Lower leg skin (tissue), 3 donors: ENCODE data around the gene C12orf56.

ENCODE experiments used
- CTCF ChIP-seq, 3 donors: fragments of 450-650 bp; IDR thresholded peaks; one replicate each; pipeline ENCODE4 v1.5.1; 2016; ENCODE audit warnings: antibody characterized with exemption in 3 of 3, mild to moderate bottlenecking in 3 of 3, moderate library complexity in 2 of 3
- POLR2A ChIP-seq, 2 donors: fragments of 450-650 bp; IDR thresholded peaks; one replicate each; pipeline ENCODE4 v1.6.1; 2016 to 2017; ENCODE audit warnings: antibody characterized with exemption in 2 of 2, mild to moderate bottlenecking in 1 of 2, moderate library complexity in 1 of 2

DNA sequence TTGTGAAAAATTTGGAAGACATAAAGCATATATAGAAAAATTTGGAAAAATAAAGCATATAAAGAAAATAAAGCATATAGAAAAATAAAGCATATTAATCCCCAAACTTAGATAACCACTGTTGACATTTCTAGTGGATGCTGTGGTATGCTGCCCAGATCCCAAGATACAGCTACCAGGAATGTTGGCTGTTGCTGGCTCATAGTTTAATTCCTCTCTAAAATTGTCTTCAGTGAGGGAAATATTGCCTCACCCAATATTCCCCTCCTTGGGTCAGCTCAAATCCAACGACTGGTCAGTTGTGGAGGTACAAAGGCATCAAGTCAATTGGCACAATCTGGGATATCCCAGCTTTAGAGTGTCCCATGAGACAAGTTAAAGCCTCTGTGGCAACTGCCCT lies 158.4 kb downstream of the C12orf56 start:
- TF ChIP-seq CTCF (IDR thresholded peaks at IDR 0.05), result no peak
- no peak for TF ChIP-seq POLR2A (IDR thresholded peaks at IDR 0.05)
